ENCODE measurements around the gene EDN3.
"Not testable (repeated sequence)": the region's sequence is repeated elsewhere in the genome, so short reads cannot be mapped to it uniquely, and the experiment has no call there.

Gene EDN3

DNA sequence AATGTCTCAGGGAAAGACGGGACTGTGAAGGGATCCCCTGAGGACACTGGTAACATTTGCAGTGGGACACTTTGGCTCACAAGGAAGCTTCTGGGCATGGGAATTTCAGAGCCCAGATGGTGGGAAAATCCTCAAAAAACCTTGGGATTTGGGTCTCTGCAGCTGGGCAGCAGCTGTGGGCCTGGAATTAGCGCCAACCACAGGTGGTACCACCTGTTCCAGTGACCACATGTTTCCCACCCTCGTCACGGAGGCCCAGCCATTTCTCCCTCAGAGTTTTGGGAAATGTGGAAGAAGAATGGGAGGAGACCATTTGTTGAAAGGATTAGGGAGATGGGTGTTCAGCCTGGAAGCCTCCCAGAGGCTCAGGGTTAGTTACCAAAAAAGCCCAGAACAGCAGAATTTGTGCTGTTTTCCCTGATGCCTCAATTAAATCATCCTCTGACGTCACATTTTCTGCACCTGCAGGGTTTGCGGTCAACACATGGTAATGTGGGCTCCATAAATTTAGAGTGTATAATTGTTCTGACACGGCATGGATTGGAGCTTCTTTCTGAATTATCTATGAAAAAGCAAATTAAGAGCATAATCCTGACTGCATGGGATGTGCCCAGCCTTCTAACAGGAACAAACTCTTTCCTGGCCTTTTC is 34.4 kb downstream of the EDN3 start:
- DNase-seq, result no peak

DNA sequence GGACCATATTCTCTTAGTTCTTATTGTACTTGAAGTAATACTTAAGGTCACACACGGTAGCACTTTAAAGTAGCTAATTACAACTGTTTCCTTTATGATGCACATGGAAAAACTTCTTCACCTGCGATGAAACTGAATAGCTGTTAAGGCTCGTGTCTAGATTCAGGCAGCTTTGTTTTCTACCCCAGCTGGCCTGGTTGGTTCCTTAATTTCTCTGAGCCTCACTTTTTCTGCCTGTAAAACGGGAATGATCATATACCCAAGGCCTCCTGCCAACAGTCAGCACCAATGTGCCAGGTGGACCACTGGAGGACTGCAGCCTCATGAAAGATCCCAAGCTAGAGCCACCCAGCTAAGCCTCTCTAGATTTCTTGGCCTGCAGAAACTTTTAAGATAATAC is 35.0 kb downstream of the EDN3 start:
- DNase-seq, result no peak

DNA sequence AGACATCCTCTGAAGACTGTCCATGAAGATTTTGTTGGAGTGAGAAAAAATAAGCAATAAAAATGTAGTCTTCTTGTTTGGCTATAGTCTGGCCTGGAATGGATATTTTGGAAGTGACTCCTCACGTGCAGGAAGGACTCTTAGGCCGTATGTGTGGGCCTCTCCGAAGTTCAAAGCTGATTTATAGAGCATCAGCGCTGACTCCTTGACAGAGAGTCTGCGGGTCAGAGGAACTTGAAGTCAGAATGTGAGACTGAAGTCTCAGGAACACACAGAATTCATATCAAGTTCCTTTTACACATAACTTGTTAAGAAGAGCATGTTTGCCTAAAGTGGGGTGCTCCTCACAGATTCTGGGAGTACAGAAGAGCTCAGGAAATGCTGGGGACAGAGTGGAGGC is 36.1 kb downstream of the EDN3 start:
- no peak for DNase-seq

DNA sequence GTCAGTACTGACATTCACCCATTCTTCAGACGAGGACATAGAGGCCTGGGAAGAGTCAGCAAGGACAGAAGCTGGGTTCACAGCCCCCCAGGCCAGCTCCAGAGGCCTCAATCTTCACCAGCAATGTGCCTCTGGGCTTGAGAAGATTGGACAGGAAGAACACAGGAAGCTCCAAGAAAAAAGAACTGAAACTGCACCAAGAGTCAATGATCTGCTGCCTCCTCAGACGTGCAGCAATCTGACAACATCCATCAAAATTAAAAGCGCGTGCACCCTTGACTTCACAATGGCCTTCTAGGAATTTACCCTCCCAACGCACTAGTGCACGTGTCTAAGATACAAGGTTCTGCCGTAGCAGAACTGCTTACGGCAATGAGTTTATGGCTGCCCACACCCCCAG is 38.0 kb downstream of the EDN3 start:
- not testable (repeated sequence) for DNase-seq

- DNase-seq, result no peak
Measured at GRCh38 chr20:59340201-59340885, 39.9 kb downstream of the EDN3 start.

- DNase-seq, result not testable (repeated sequence)
Measured at GRCh38 chr20:59341285-59342022, 41.0 kb downstream of the EDN3 start.

DNA sequence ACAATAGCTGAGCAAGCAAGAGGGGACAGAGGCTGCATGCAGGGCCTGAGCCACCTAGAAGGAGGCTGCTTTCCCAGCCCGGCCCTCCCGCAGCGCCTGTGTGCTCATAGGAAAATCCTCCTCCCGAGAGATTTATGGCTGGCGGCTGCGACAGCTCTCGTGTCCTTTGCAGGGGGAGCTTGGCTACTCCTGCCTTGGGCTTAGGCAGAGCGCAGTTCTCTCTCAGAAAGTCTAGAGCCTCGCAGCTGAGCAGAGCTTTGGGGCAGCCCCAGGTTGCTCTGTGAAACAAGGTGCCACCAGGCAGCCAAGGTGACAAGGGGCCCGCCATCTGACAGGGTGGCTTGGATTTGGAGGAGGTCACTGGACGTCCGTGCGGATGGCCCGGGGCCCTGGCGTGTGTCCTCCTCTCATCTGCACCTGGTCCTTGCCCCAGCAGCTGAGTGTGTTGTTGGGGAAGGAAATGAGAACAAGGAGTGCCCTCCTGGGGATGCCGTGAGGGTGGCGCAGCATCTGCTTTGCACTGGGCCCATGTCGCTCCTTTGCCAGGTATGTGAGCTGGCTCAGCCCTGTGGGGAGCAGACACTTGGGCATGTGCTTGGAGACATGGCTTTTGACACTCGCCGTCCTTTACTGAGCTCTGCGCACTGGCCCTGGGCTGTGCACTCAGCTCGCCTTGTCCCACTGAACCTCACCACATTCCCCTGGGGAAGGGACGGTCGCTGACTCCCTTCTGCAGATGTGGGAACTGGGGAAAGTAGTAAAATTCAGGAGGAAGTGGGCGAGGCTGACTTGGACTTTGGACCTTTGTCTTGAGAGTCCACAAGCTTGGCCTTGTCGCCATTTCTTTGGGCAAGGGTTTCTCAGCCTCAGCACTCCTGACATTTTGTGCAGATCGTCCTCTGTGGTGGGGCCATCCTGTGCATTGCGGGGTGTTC is 41.9 kb downstream of the EDN3 start:
- no peak for DNase-seq

GRCh38 chr20:59346061-59346460 is 45.6 kb downstream of the EDN3 start:
- no peak for DNase-seq

GRCh38 chr20:59349277-59349676 is 48.9 kb downstream of the EDN3 start:
- DNase-seq, result no peak

GRCh38 chr20:59350330-59351156 is 50.1 kb downstream of the EDN3 start:
- DNase-seq, result no peak

DNA sequence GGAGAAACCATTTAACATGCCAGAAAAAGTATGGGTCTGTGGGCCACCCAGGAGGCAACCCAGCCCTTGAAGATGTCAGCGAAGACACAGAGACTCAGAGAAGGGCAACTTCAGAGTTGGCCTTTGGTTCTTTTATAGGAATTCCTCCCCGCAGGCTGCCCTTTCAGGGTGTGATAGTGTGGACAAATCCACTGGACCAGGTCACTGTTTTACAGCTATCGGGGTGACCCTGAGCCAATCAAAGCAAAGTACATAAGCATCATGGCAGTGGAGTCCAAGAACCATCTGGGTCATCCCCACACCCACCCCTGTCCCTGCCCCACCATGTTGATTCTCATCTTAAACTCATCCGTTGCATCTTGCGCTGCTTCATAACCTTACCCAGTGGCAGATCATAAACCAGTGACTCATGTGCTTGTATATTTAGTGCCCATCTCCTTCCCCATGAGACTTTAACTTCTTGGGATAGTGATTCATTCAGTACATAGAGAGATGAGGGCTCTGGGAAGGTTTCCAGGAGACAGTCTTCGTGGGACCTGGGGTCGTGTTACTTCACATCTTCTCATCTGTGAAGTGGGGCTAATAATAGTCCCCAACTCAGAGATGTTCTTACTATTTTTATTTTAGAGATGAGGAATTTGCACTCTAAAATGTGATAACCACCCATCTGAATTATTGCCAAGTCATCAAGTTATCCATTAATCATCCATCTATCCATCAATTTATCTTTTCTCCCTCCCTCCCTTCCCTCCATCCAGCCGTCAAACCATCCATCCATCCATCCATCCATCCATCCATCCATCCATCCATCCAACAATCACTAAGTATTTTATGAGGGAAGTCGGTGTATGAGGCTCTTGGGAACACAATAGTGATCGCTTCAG is 51.0 kb downstream of the EDN3 start:
- no peak for DNase-seq

GRCh38 chr20:59352541-59352940 is 52.1 kb downstream of the EDN3 start:
- no peak for DNase-seq

DNA sequence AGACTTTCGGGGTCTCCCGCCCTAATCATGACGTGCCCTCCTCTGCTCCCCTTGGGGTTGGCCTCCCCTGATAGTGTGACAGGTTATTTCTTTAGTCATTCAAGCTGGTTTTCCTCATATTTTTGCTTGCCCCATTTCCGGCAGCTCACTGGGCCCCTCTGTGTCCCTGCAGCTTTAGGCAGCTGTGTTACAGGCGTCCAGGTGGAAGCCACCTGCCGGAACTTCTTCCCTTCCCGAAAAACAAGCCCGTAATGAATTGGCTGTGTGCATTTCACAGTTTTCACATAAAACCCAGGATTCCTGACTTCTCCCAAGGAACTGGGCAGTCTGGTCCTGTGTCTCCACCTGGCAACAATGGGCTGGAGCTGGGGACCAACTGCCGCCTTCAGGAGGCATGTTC is 52.6 kb downstream of the EDN3 start:
- DNase-seq, result no peak

- DNase-seq, result no peak
Measured at GRCh38 chr20:59354460-59354859, 54.0 kb downstream of the EDN3 start.

- DNase-seq, result no peak
Measured at GRCh38 chr20:59355242-59355641, 54.8 kb downstream of the EDN3 start.

DNA sequence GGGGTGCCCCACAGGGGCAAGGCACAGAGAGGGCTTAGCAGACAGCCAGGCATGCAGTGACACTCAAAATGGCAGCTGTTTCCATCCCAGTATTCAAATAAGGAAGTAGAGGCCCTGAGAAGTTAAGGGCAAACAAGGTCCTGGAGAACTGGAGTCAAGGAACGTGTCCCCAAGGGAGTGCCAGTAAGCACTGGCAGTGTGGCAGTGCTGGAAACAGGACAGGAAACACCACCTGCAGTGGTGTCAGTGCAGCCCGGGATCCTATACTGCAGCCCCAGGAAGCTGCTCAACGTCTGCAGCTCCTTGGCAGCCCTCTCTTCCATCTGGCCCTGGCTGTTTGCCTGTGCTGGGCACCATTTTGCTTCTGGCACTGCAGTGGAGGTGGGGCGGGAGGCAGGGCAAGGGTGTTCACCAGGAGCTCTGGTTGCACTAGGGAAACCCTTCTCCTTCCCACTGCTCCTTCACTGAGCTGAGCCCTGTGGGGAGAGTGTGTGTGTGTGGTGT is 56.3 kb downstream of the EDN3 start:
- DNase-seq, result no peak

GRCh38 chr20:59358793-59359192 is 58.4 kb downstream of the EDN3 start:
- not testable (repeated sequence) for DNase-seq

DNA sequence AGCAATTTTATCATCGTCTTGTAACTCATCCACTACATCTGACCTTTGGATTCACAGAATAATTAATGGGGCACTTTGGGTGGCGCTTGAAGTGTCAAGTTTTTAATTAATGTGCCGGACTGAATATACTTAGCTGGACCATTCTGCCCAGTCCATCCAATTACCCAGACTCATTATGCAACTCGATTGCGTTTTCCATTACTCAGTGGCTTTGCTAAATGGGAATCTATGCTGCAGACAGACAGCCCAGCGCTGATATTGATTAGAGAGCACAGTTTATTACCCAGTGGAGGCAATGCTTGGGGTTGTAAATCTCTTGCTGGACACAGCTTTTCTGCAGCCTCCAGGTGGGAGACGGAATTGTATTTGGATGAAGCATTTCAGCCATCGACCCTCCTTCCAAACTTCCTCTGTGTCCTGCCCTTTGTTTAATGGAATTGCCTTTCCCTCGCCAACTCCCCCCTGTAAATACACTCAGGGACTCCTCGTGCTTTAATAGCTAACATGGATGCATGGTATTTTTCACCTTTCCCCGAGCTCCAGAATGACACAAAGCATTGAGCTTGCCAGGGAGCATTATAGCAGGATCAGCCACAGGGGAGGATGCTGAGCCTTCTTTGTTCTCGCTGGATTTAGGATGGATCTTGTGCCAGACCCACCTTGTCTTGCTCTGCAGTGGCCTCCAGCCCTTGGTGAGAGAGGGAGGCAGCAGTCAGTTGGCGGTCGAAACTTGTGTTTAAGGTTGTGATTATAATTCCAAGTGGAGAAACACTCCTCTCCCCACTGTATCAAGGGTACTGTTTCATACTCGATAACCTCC is 59.7 kb downstream of the EDN3 start:
- DNase-seq, result no peak

- DNase-seq, result no peak
Measured at GRCh38 chr20:59360934-59361333, 60.5 kb downstream of the EDN3 start.

Data from hypothalamus (tissue), 51 donors.